Embryonic facial prominence (tissue), 1 donor: ENCODE results near the gene RNPEPL1.
"Not testable (repeated sequence)": the region's sequence is repeated elsewhere in the genome, so short reads cannot be mapped to it uniquely, and the experiment has no call there.

ENCODE experiments used
- DNase-seq: peaks from one replicate; pipeline ENCODE4 v3.0.0-alpha.2; 2016; ENCODE audit errors: extremely low spot score

The RNPEPL1 gene

DNA sequence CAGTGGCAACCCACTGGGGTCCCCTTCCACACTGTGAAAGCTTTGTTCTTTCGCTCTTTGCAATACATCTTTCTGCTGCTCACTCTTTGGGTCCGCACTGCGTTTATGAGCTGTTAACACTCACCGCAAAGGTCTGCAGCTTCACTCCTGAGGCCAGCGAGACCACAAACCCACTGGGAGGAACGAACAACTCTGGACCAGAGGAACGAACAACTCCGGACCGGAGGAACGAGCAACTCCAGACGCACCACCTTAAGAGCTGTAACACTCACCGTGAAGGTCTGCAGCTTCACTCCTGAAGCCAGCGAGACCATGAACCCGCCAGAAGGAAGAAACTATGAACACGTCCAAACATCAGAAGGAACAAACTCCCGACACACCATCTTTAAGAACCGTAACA lies 29.2 kb upstream of the RNPEPL1 start:
- not testable (repeated sequence) for DNase-seq

DNA sequence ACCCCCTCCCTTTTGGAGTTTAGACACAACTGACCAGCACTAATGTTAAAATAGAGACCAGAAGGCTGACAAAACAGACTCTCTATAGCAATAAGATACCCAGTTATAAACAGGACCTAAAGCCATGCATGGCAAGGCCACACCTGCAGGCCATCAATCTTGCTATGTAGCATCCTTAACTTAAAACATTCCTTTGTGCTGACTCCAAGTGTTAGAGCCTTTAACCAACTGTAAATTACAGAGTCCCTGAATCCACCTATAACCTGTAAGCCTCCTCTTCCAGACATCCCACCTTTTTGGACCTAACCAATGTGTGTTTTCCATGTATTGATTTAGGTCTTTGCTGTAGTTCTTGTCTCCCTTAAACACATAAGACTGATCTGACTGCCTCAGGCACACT lies 28.4 kb upstream of the RNPEPL1 start:
- no peak for DNase-seq

- no peak for DNase-seq
Observed at GRCh38 chr2:240551288-240551687, 17.0 kb upstream of the RNPEPL1 start.

DNA sequence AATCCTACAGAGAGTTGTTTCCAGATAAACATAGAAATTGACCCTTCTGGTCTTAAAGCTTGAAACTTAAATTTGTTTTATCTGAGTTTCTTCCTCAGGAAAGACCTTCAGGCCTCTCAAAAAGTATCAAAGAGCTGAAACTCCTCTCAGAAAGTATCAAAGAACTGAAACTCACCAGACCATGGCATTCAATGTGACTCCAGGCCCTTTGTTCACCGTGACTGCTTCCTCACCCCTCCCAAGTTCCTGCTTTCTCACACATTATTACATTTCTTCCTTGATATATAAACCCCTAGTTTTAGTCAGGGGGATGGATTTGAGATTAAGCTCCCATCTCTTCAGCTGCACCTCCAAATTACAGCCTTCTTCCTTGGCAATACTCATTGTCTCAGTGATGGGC lies 16.5 kb upstream of the RNPEPL1 start:
- no peak for DNase-seq

GRCh38 chr2:240553956-240554480 lies 14.3 kb upstream of the RNPEPL1 start:
- no peak for DNase-seq

DNA sequence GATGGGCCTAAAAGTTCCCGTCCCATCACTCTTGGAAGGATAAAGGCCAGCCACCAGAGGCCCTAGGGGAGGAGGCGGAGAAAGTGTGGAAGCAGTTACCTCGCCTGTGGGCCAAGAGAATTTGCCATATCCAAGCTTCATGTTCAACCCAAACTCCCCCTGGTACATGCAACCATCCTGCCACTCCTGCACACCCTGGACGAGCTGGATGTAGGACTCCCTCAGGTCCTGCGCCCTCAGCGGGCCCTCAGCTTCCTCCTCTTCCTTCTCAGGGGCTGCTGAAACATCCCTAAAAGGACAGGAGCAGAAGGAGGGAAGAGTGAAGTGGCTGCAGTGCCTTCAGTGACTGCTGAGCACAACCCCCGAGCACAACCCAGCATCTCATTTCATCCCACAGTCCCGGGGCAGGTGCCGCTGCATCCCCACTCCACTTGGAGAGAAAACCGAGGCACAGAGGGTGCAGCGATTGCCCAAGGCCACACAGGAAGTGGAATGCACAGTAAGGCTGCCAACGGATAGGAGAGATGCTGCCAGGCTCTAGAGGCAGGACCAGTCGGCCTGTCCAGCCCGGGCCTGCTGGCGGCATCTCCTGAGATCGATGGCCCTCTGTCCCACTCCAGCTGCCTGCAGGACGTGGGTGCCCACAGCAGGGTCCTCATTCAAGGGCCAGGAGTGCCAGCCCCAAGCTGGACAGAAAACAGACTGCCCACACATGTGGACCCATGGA lies 13.4 kb upstream of the RNPEPL1 start:
- no peak for DNase-seq

DNA sequence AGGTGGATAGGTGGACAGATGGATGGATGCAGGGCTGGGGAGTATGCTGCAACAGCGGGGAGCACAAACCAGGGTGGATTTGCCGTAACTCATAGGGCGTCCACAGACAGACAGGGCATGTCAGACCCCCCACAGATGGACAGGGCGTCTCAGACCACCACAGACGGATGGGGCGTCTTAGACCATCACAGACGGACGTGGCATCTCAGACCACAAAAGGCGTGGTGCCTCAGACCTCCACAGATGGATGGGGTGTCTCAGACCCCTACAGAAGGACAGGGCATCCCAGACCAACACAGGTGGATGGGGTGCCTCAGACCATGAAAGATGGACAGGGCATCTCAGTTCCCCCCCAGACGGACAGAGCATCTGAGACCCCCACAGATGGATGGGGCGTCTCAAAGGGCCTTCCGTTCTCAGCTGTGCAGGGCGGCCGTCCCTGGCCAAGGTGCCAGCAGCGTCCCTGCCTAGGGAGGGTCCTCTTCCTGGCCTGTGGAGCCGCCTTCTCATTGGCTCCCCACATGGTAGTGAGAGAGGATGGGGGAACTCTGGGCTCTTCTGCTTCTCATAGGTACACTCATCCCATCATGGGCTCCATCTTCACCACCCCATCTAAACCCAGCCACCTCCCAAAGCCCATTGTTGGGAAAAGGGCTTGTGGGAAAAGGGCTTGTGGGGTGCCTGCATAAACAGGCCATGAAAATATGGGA lies 12.6 kb upstream of the RNPEPL1 start:
- DNase-seq, result no peak

- DNase-seq, result no peak
Observed at GRCh38 chr2:240556553-240557100, 11.7 kb upstream of the RNPEPL1 start.

DNA sequence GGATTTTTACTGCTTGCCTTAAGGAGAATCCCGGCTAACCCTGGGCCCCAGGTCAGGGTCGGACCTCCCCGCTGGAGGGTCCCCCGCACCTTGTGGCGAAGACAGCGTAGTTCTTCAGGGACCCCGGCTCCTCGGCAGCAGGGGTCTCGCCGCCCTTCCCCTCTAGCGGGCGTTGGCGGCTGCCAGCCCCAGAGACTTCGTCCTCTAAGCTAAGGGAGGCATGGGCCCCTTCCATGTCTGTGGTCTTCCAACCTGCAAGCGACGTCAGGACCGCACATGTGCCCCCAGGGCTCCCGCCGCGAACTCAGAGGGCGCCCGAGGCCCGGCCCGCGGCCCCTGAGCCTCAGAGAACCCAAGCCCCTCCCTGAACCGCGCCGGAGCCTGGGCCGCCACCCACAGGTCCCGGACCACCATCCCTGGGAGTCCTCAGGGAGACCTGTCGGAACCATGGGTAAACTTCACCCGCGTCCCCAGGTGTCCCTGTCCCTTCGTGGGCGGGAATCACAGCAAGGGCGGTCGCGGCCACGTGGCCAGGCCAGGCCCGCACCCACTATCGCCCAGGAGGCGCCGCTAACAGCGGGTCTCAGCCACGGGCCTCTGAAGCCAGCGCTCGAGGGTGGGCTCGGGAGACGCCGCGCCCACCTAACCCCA lies 11.1 kb upstream of the RNPEPL1 start:
- no peak for DNase-seq

DNA sequence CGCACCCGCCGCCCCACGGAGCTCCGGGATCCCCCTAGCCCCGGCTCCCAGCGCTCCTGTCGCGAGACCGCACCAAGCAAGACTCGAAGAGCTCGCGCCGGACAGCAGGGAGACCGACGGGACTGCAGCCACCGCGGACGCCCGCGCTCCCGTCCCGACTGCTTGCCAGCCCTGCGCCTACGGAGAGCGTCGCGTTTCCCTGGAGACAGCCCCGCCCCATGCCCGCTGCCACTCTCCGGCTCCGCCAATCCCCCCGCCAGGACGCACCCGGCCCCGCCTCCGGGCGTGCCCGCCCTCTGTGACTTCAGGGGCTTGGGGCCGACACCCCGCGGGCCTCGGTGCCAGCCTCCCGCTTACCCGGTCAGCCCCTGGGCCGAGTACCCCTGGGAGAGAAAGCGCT lies 10.5 kb upstream of the RNPEPL1 start, which contains the start of gene ANKMY1:
Gene ANKMY1 (minus strand): TSS at position 181 of the 400 bp plus-strand sequence. CDS start 653 bp downstream, outside the sequence.
- DNase-seq, result no peak

- DNase-seq, result no peak
Observed at GRCh38 chr2:240558236-240558761, 10.0 kb upstream of the RNPEPL1 start.

- no peak for DNase-seq
Observed at GRCh38 chr2:240559286-240559685, 9.0 kb upstream of the RNPEPL1 start.

DNA sequence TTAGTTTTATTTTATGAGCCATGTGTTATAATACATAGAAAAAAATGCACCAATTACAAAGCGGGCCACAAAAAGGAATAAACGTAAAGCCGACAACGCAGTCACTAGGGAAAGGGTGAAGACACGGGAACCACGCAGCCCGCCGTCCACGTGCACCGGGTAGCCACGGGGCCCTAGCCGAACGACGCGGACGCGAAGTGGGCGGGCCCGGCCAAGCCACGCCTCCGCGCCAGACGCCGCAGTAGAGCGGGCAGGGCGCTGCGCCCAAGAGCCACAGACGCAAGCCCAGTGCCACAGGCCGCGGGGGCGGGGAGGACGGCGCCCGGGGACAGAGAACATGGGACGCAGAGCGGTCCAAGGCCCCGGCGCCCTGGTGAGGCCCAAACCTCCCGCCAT lies 8.2 kb upstream of the RNPEPL1 start, which contains the start of gene DUSP28:
Gene DUSP28 (plus strand): TSS at position 274 of the 396 bp plus-strand sequence. CDS start 328 bp downstream, outside the sequence.
- no peak for DNase-seq

DNA sequence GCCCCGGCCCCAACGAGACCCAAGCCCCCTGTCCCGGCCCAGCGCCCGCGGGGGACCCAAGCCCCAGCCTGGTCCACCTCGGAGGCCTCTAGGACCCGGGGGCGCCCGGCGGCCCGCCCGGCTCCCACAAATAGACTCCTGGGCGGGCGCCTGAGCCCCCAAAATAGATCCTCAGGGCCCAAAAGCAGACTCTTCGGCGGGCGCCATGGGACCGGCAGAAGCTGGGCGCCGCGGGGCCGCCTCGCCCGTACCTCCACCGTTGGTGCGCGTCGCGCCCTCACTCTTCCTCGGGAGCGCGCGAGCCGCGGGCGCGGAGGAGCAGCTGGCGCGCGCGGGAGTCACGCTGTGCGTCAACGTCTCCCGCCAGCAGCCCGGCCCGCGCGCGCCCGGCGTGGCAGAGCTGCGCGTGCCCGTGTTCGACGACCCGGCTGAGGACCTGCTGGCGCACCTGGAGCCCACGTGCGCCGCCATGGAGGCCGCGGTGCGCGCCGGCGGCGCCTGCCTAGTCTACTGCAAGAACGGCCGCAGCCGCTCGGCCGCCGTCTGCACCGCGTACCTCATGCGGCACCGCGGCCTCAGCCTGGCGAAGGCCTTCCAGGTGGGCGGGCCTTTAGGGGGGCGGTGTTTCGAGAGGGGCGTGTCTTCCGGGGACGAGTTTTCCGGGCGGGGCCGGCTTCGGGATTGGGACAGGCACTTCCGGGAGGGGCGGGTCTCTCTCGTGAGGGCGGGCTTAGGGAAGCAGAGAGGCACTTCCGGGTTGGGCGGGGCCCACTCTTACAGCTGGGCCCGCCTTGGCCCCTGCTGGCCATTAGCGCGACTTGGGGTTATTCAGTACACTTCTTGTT lies 7.6 kb upstream of the RNPEPL1 start:
- peak; percentile 96 for DNase-seq

- DNase-seq, result no peak
Observed at GRCh38 chr2:240561325-240561971, 6.8 kb upstream of the RNPEPL1 start.

- not testable (repeated sequence) for DNase-seq
Observed at GRCh38 chr2:240563231-240563630, 5.1 kb upstream of the RNPEPL1 start.

DNA sequence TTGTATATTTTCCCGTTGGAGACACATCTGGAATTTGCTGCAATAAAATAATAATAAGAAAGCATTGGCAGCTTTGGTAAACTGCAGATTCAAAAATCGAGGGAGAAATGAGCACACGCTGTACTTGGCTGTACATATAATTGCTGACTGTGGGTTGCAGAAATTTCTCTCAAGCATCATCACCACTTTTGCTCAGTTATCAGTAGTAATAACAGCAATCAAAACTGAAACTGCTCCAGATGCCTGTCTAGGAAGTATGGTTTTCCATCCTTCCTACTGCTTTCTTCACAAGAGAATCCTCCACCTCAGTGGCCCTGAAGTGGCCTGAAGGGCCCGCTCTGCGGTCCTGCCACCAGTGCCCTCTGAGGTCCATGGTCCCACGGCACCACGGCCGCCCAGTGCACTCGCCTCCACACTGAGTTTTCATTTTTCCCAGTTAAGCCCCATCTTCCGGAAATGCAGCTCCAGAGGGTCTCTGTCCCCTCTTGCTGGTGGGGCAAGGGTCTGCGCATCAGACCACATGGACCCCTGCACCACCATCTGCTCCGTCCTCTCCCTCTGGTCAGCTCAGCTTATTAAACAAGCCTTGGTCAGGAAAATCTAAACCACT lies 4.2 kb upstream of the RNPEPL1 start:
- no peak for DNase-seq

DNA sequence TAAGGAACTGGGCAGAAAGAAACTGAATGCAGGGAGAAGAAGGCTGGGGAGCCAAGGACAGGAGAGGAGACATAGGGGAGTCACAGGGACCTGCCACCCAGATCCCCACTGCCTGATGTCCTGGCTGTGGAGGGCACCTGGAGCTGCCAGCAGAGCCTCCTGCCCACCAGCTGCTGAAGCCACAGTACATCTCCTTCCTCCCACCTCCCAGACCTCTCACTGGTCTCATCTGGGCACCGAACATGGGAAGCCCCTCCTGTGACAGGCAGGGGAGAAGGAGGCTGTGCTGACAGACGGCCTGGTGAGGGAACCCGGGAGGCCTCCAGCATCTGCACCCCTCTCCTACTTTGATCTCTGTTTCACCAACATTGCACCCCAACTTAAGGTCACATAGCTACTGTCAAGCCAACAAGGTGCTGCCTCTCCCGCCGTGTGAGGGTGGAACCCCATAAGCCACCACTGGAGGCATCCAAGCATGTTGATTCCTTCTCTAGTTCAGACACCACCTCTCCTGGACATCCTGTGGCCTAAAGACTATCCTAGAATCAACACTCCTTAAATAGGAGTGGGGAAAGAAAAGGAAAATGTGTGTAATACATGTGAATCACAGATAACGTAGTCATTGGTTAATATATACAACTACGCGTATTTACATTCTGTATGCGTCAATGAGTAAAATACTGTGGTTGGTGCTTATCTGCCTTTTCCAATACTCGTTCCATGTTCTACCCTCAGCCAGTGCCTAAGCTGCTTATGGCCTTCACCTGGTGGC lies 3.5 kb upstream of the RNPEPL1 start:
- no peak for DNase-seq
